H9 (cell line): Measurements from ENCODE around the gene TMEM250. TPM values are rescaled to one million over a fixed set of nuclear protein-coding genes. Genes with fewer than 3 reads are reported as not detected.
A peak's percentile ranks its signal among the peaks of the same experiment; 100 is the strongest.

Experiments used
- DNase-seq: peaks from one replicate; pipeline ENCODE4 v3.0.0-alpha.2; 2017
- H2AFZ ChIP-seq: one replicate; pipeline ENCODE4 v1.6.1; 2013; ENCODE audit warnings: mild to moderate bottlenecking, low read length, control low read depth, moderate library complexity
- H2AK5ac ChIP-seq: 2 replicates; pipeline ENCODE4 v1.6.1; 2013; ENCODE audit warnings: low read length, control low read depth, mixed read lengths; ENCODE audit not compliant: insufficient read length
- H2BK120ac ChIP-seq: one replicate; pipeline ENCODE4 v1.6.1; 2013; ENCODE audit warnings: low read depth, mild to moderate bottlenecking, low read length, control low read depth, inconsistent platforms; ENCODE audit not compliant: poor library complexity, severe bottlenecking
- H2BK12ac ChIP-seq: 2 replicates; pipeline ENCODE4 v1.6.1; 2013; ENCODE audit warnings: low read length, control low read depth, mixed read lengths, low read depth; ENCODE audit not compliant: insufficient read length
- H2BK15ac ChIP-seq: 2 replicates; pipeline ENCODE4 v1.6.1; 2013; ENCODE audit warnings: low read depth, low read length, control low read depth
- H2BK20ac ChIP-seq: one replicate; pipeline ENCODE4 v1.6.1; 2013; ENCODE audit warnings: low read depth, mild to moderate bottlenecking, low read length, control low read depth, inconsistent platforms; ENCODE audit not compliant: poor library complexity, severe bottlenecking
- H2BK5ac ChIP-seq: 2 replicates; pipeline ENCODE4 v1.6.1; 2013; ENCODE audit warnings: low read length, control low read depth, mixed read lengths; ENCODE audit not compliant: insufficient read length
- H3K14ac ChIP-seq: 2 replicates; pipeline ENCODE4 v1.6.1; 2013; ENCODE audit warnings: low read length, control low read depth; ENCODE audit not compliant: insufficient read depth
- H3K18ac ChIP-seq: 2 replicates; pipeline ENCODE4 v1.6.1; 2013; ENCODE audit warnings: low read depth, mild to moderate bottlenecking, mixed read lengths, low read length, control low read depth; ENCODE audit not compliant: insufficient read length
- H3K23ac ChIP-seq: 2 replicates; pipeline ENCODE4 v1.6.1; 2013; ENCODE audit warnings: low read length, control low read depth, mixed read lengths, low read depth; ENCODE audit not compliant: insufficient read length
- H3K23me2 ChIP-seq: 2 replicates; pipeline ENCODE4 v1.6.1; 2013; ENCODE audit warnings: low read depth, mild to moderate bottlenecking, mixed read lengths, low read length, control low read depth; ENCODE audit not compliant: insufficient read length, poor library complexity, severe bottlenecking
- H3K27ac ChIP-seq: 2 replicates; pipeline ENCODE4 v1.5.1; 2013; ENCODE audit warnings: low read length, control low read depth, mixed read lengths, low read depth; ENCODE audit not compliant: insufficient read length
- H3K27me3 ChIP-seq: 2 replicates; pipeline ENCODE4 v1.6.1; 2013; ENCODE audit warnings: low read length, control low read depth, inconsistent platforms; ENCODE audit not compliant: insufficient read depth
- H3K4ac ChIP-seq: 2 replicates; pipeline ENCODE4 v1.6.1; 2013; ENCODE audit warnings: low read depth, mild to moderate bottlenecking, control low read depth, inconsistent platforms, low read length, moderate library complexity
- H3K4me1 ChIP-seq: 2 replicates; pipeline ENCODE4 v1.6.1; 2013; ENCODE audit warnings: low read length, control low read depth, inconsistent platforms; ENCODE audit not compliant: insufficient read depth
- H3K4me2 ChIP-seq: 2 replicates; pipeline ENCODE4 v1.6.1; 2013; ENCODE audit warnings: low read length, control low read depth, mixed read lengths; ENCODE audit not compliant: insufficient read length, insufficient read depth
- H3K56ac ChIP-seq: 2 replicates; pipeline ENCODE4 v1.6.1; 2013; ENCODE audit warnings: low read depth, mild to moderate bottlenecking, mixed read lengths, low read length, control low read depth; ENCODE audit not compliant: insufficient read length
- H3K79me1 ChIP-seq: 2 replicates; pipeline ENCODE4 v1.6.1; 2013; ENCODE audit warnings: low read depth, mild to moderate bottlenecking, moderate library complexity, low read length, control low read depth, inconsistent platforms; ENCODE audit not compliant: insufficient read depth, poor library complexity, severe bottlenecking
- H3K79me2 ChIP-seq: 2 replicates; pipeline ENCODE4 v1.6.1; 2013; ENCODE audit warnings: low read length, control low read depth, inconsistent platforms; ENCODE audit not compliant: insufficient read depth
- H3K9ac ChIP-seq: 2 replicates; pipeline ENCODE4 v1.6.1; 2013; ENCODE audit warnings: low read length, control low read depth, mixed read lengths; ENCODE audit not compliant: insufficient read length; ENCODE audit errors: extremely low read depth
- H3K9me3 ChIP-seq: one replicate; pipeline ENCODE4 v1.6.1; 2013; ENCODE audit warnings: low read depth, low read length, inconsistent platforms; ENCODE audit not compliant: control insufficient read depth
- H3T11ph ChIP-seq: one replicate; pipeline ENCODE4 v1.6.1; 2013; ENCODE audit warnings: mild to moderate bottlenecking, low read length, control low read depth, inconsistent platforms
- H4K20me1 ChIP-seq: one replicate; pipeline ENCODE4 v1.6.1; 2013; ENCODE audit not compliant: control insufficient read depth, insufficient read length, insufficient read depth
- H4K5ac ChIP-seq: 2 replicates; pipeline ENCODE4 v1.6.1; 2013; ENCODE audit warnings: low read depth, mild to moderate bottlenecking, mixed read lengths, low read length, control low read depth; ENCODE audit not compliant: insufficient read length
- H4K8ac ChIP-seq: replicated peaks from 2 replicates; pipeline ENCODE4 v1.6.1; 2013; ENCODE audit warnings: low read length, control low read depth, mixed read lengths, low read depth; ENCODE audit not compliant: insufficient read length
- H4K91ac ChIP-seq: 2 replicates; pipeline ENCODE4 v1.6.1; 2013; ENCODE audit warnings: low read depth, mild to moderate bottlenecking, moderate library complexity, mixed read lengths, low read length, control low read depth; ENCODE audit not compliant: insufficient read length
- H3K27ac Mint-ChIP-seq, 3 experiments: 2 replicates in 2 of 3; 3 replicates in 1 of 3; pipeline ENCODE4 v1.8.0; 2020 to 2021; ENCODE audit warnings: mixed read lengths in 3 of 3, mild to moderate bottlenecking in 1 of 3, moderate library complexity in 1 of 3
- H3K27me3 Mint-ChIP-seq: 2 replicates; pipeline ENCODE4 v1.8.0; 2021; ENCODE audit warnings: low read depth, mild to moderate bottlenecking, moderate library complexity, mixed read lengths
- H3K36me3 Mint-ChIP-seq, 3 experiments: 2 replicates in 2 of 3; 3 replicates in 1 of 3; pipeline ENCODE4 v1.8.0; 2020 to 2021; ENCODE audit warnings: low read depth in 3 of 3, mixed read lengths in 3 of 3; ENCODE audit not compliant: insufficient read depth in 1 of 3
- H3K4me1 Mint-ChIP-seq, 2 experiments: 2 replicates each; pipeline ENCODE4 v1.8.0; 2020; ENCODE audit warnings: mixed read lengths in 2 of 2
- H3K4me3 Mint-ChIP-seq, 2 experiments: 2 replicates in 1 of 2; 3 replicates in 1 of 2; pipeline ENCODE4 v1.8.0; 2020 to 2021; ENCODE audit warnings: mild to moderate bottlenecking in 2 of 2, mixed read lengths in 2 of 2, moderate library complexity in 1 of 2
- H3K9me3 Mint-ChIP-seq, 2 experiments: 2 replicates in 1 of 2; 3 replicates in 1 of 2; pipeline ENCODE4 v1.8.0; 2020; ENCODE audit warnings: mild to moderate bottlenecking in 2 of 2, mixed read lengths in 2 of 2, moderate library complexity in 1 of 2
- WGBS: extraction: QIAGEN DNeasy Blood & Tissue Kit; methylation state at CpG from one replicate; pipeline ENCODE4 v1.1.7; 2013; ENCODE audit warnings: missing lambda C conversion rate, low lambda C conversion rate, mixed read lengths; ENCODE audit not compliant: insufficient read length; ENCODE audit errors: extremely low coverage; 5-methylcytosine and 5-hydroxymethylcytosine counted together
- total RNA-seq: library from RNA; stranded (reverse); gene quantifications from 2 replicates; pipeline ENCODE4 v1.2.1, GENCODE V29; 2021
- TF ChIP-seq, protein P1 (sequence below): fragments of 200-600 bp; sonication (generic); conservative IDR thresholded peaks from 3 replicates; pipeline ENCODE4 v1.8.0; 2021; ENCODE audit warnings: antibody characterized with exemption, mild to moderate bottlenecking

TMEM250 gene
- total RNA-seq, 1 experiment from 2014 or later = 48.1 TPM

GRCh38 chr9:136075881-136076678 is 42.6 kb downstream of the TMEM250 start:
- no peak overlapping the region for H3K27ac ChIP-seq
- H3K79me2 ChIP-seq = no peaks in the 10 kb centered on the region
- no peaks in the 10 kb centered on the region for H3K27me3 Mint-ChIP-seq

More at GRCh38 chr9:136075881-136076678, 42.6 kb downstream of the TMEM250 start:
- no peak overlapping the region for H3K23ac ChIP-seq
- H3K27me3 ChIP-seq = no peaks in the 10 kb centered on the region
- H3K79me1 ChIP-seq = no peaks in the 10 kb centered on the region
- Mint-ChIP-seq H3K4me3 (no peak overlapping the region; a peak in 1 of 5 replicates), H3K4me1 (peaks cover 10 to 11% of the 10 kb centered on the region in 2 experiments), H3K36me3 (peaks cover 0 to 3% (median 0%) of the 10 kb centered on the region in 3 experiments; a peak in 1 of 7 replicates), H3K9me3 (no peaks in the 10 kb centered on the region), H3K27ac (peak overlapping the region; percentile 26 to 85 (median 50); a peak in 6 of 7 replicates)
- H2AK5ac ChIP-seq = no peak overlapping the region
- H3K9ac ChIP-seq = no peak overlapping the region
- no peak overlapping the region for H3K14ac ChIP-seq
- H3K4ac ChIP-seq = no peak overlapping the region
- TF ChIP-seq, protein P1, sequence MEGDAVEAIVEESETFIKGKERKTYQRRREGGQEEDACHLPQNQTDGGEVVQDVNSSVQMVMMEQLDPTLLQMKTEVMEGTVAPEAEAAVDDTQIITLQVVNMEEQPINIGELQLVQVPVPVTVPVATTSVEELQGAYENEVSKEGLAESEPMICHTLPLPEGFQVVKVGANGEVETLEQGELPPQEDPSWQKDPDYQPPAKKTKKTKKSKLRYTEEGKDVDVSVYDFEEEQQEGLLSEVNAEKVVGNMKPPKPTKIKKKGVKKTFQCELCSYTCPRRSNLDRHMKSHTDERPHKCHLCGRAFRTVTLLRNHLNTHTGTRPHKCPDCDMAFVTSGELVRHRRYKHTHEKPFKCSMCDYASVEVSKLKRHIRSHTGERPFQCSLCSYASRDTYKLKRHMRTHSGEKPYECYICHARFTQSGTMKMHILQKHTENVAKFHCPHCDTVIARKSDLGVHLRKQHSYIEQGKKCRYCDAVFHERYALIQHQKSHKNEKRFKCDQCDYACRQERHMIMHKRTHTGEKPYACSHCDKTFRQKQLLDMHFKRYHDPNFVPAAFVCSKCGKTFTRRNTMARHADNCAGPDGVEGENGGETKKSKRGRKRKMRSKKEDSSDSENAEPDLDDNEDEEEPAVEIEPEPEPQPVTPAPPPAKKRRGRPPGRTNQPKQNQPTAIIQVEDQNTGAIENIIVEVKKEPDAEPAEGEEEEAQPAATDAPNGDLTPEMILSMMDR = no peak
- H2BK120ac ChIP-seq = no peak overlapping the region
- H3K4me1 ChIP-seq = no peaks in the 10 kb centered on the region
- no peak overlapping the region for H2BK20ac ChIP-seq
- DNase-seq = peak; percentile 20
- no peak overlapping the region for H3K56ac ChIP-seq
- no peak overlapping the region for H4K8ac ChIP-seq
- no peaks in the 10 kb centered on the region for H3K23me2 ChIP-seq
- H2AFZ ChIP-seq = no peak overlapping the region
- no peak overlapping the region for H2BK5ac ChIP-seq
- H4K20me1 ChIP-seq = no peaks in the 10 kb centered on the region
- H3K4me2 ChIP-seq = no peak overlapping the region
- H4K5ac ChIP-seq = no peak overlapping the region
- no peaks in the 10 kb centered on the region for H3K9me3 ChIP-seq
- H2BK12ac ChIP-seq = no peak overlapping the region
- H3T11ph ChIP-seq = no peak overlapping the region
- no peak overlapping the region for H4K91ac ChIP-seq
- no CpG with 5 or more reads among the region's 26 CpGs for WGBS
- no peak overlapping the region for H2BK15ac ChIP-seq
- no peak overlapping the region for H3K18ac ChIP-seq
